UCSD-AML1 (cell line): ENCODE measurements around the gene APRT.
"Not testable (repeated sequence)": the region's sequence is repeated elsewhere in the genome, so short reads cannot be mapped to it uniquely, and the experiment has no call there.

Experiments used
- DNase-seq: peaks from one replicate; lab custom pipeline; 2025; ENCODE audit not compliant: unreplicated experiment; lab: John Stamatoyannopoulos, UW

APRT gene

DNA sequence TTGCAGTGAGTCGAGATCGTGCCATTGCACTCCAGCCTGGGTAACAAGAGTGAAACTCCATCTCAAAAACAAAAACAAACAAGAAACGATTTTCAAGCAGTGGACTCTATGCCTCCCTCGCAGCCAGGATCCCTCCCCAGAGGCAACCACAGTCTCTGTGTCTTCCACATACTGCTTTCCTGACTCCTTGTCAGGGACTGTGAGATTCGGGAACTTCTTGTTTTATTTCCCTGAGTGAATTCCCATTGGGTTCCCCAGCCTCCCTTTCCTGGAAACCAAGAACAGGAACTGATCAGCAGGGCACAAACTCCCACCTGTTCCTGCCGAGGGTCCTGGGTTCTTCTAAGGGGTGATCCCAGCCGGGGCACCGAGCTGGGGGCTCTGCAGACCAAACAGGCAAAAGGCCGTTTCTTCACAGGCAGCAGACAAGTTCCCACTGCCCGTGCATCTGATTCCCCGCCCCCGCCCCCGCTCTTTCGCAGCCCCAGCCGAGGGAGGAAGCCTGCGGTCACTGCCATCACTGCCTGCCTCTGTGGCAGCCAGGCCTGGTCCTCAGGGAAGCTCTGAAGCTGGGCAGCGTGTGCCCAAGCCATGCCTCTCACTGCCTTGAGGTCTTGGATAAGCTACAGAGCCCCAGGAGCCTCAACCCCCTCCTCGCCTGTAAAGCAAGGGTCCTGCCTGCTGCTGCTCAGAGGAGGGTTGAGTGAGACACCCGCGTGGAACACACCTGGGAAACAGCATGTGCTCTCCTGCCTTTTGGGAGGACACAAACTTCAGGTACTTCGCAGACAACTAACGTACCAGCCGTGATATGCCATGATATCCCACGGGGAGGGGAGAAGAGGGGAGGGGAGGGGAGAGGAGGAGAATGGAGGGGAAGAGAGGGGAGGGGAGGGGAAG, 21.2 kb downstream of the APRT start:
- peak; percentile 88 for DNase-seq

DNA sequence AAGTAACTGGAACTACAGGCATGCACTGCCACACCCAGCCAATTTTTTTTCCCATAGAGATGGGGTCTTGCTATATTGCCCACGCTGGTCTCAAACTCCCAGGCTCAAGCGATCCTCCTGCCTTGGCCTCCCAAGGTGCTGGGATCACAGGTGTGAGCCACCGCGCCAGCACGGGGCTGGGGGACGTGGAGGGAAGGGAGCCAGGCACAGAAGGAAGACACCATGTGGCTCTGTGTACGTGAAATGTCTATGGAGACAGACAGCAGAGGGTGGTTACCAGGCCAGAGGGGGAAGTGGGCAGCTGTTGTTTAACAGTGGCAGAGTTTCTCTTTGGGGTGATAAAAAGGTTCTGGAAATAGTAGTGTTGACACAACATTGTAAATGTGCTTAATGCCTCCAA, 22.1 kb downstream of the APRT start:
- peak; percentile 42 for DNase-seq

DNA sequence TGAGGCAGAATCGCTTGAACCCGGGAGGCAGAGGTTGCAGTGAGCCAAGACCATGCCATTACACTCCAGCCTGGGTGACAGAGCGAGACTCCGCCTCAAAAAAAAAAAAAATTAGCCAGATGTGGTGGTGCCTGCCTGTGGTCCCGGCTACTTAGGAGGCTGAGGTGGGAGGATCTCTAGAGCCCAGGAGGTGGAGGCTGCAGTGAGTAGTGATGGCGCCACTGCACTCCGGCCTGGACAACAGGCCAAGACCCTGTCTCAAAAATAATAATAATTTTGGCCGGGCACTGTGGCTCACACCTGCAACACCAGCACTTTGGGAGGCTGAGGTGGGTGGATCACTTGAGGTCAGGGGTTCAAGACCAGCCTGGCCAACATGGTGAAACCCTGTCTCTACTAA, 23.0 kb downstream of the APRT start:
- not testable (repeated sequence) for DNase-seq

DNA sequence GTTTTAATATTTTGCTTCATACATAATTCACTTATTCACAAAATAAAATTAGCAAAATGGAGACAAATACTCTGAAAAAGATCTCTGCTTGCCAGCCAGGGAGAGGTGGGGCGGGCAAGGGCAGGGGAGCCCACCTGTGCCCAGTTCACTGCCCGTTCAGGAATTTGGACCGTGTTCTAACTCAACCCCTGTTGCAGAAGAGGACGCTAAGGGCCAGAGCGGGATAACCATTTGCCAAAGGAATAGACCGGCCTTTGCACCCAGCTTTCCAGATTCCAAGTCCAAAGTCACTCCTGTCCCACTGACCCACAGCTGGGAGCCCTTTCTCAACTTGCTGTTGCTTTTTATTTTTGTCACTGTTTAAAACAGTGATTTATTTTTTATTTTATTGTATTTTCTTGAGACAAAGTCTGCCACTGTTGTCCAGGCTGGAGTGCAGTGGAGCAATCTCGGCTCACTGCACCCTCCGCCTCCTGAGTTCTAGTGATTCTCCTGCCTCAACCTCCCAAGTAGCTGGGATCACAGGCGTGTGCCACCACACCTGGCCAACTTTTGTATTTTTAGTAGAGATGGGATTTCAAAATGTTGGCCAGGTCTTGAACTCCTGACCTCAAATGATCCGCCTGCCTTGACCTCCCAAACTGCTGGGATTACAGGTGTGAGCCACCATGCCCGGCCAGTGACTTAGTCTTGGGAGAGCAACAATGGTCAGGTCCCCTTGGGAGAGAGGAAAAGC, 24.0 kb downstream of the APRT start:
- DNase-seq, result no peak

DNA sequence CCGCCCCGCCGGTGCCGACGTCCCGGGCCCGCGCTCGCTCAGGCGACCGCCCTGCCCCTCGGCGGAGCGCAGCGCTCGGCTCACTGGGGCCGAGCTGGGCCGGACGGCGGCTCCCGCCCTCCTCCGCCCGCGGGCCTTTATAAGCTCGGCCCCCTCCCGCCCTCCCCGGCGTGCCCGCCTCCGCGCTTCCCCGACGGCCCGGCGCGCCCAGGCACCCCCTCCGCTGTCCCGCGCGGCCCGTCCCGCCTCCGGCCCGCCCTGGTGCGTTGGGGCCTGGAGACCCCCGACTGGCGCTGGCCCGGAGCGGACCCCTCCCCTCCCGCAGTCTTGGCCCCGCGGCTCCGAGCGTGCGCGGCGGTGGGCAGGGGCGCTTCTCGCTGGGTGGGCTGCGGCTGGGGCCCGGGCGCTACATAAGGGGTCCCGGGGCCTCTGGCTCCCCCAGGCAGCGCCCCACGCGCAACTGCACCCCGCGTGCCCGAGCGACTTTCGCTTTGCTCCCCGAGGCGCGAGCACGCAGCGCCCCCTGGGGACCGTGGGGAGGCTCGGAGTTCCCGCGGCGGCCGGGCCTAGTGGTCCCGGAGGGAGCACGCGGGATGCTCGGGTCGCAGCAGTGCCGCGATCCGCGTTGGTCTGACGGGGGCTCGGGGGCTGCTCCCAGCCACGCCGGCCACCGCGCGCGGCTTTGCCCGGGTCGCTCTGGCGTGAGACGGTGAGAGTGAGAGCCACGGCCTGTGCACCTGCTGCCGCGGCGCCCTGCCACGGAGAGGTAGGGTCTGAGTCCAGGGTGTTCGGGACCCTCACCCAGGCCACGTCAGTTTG, 26.4 kb downstream of the APRT start, which contains the start of gene PIEZO1:
PIEZO1 (minus strand) TSS at position 115 of the 819 bp plus-strand sequence. CDS start 256 bp downstream, outside the sequence.
- peak; percentile 84 for DNase-seq

DNA sequence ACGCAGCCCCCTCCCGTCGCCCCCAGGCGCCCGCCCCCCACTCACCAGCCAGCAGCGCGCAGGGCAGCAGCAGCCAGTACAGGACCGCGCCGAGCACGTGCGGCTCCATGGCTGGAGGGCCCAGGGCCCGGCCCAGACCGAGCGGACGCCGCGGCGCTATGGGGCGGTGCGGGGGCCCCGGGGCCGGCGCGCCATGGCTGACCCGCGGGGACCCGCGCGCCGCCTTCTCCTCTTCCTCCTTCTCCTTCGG, 26.9 kb downstream of the APRT start:
- no peak for DNase-seq

DNA sequence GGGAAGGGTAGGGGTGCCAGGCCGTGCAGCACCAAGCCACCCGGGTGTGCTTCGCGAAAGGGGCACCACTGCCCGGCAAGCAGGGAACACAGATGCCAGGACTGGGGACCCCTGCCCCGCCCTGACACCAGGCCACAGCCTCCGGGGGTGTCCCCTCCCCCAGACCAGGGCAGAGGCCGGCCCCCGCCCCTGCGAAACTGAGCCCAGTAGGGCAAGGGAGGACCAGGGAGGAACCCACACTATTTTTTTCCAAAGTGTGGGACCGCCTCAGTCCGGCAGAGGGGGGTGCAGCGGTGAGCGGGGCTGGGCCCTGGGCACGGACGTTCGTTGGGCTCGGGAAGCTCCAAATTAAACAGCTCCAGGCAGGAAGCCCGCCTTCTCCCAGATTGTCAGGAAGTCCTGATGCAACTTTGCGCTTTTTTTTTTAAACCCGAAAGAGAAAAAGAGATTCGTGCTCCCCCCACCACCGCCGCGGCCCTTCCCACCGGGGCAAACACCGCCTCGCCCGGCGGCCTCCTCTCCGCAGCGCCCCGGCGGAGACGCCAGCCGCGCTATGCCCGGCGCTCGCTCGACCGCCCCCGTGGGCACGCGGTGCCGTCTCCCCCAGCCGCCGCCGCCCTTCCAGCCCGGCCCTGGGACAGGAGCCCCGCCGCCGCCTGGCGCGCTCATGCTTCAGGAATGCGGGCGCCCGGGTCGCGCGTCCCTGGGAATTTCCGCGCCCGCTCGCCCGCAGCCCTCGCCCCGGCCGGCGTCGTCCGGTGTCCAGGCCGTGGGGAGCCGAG, 27.5 kb downstream of the APRT start:
- DNase-seq, result peak; percentile 74

DNA sequence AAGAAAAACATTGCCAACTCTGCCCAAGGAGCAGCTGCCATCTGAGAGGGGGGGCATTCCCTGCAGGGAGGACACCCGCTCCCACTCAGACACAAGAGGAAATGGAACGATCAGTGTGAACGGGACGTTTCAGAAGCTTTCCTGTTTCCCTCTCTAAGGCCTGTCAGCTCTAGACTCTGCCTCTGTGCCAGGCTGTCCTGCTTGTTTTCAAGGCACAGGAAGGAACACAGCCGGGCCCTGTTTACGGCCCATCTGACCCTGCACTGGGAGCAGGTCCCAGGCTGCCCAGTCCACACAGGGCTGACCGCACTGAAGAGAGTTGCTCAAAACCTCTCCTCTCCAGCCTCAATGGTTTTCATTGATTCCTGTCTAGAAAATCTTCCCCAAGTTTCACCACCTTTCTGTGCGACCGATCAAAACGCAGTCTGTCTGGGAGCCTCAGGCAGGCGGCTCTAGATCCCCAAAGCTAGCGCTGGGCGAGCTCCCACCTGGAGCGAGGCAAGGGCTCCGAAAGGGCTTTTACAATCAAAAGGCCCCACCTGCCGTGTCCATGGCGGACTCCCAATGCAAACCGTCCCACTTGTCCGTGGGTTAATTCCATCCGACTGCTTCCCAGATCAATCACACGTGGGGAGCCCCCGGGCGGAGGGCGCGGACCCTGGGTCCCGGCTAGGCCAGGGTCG, 28.2 kb downstream of the APRT start:
- peak; percentile 45 for DNase-seq

DNA sequence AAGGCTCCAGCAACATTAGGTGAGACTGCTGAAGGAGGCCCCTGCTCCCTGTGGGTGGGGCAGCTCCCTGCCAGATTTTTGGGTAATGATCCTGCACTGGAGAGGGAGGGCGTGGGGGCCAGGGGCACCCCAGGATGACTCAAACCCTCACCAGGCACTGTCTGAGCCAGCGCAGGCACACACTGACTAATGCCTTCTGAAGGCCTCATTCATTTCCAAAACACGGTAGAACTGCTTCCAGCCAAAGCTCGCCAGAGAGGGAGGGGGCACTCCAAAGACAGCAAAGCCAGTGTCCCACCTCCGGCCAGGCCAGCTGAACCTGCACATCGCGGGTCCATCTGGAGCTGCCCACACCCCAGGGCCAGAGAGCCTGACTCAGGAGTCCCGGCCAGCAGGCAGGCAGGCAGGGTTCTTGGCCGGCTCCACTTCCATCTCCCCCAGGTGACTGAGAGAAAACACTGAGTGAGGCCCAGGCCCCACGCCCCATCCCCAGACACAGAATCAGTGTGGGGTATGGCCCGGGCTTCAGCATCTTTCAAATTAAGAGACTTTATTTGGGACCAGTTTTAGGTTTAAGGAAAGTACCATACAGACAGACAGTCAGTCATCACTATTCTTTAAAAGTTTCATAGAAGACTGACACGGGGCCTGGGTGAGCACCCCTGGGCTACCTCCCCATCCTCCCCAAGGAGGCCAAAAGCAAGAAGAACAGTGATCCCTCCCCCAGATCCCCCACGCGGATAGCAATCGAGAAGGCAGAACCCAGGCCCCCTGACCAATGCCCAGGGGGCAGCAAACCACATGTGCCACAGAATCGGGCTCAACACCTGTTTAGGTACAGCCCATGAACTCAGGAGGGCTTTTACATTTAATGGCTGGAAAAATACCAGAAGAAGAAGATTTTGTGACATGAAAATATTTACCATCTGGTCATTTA, 29.0 kb downstream of the APRT start:
- DNase-seq, result no peak

DNA sequence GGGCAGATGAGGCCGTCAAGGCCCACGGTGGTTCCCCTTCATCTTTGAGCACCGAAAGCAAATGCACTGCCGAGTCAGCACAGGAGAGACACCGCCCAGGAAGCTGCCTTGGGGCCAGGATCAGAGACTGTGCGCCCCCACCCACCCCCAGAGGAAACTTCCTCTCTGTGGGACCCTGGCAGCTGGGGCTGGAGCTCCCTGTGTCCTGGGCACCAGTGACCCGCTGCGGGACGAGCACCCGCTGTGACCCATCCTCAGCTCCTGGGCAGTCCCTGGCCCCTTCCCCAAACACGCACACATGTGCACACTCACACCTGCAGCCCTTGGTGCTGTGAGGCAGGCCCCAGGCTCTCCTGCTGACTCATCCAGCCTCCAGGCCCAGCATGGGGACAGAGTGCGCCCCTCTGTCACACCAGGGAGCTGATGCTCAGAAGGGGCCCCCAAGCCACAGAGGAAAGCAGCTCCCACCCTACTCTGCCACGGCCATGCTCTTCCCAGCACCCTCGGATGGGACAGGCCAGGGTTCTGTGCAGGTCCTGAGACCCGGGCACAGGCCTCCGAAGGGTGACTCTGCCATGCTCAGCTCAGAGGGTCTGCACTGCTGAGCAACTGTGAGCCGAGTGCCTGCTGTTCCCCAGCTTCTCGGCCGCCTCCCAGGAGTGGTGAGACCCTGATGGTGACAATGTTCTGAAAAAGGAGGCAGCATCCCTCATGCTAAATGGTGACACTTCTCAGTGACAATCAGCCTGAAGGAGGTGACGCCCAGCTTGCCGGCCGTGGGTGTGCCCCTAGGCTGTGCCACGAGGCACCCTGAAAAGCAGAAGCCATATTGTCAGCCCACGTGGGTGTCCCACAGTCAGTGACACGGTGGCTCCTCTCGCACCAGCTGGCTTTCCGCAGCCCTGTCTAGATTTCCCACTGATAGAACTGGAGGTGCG, 30.3 kb downstream of the APRT start:
- peak; percentile 52 for DNase-seq

DNA sequence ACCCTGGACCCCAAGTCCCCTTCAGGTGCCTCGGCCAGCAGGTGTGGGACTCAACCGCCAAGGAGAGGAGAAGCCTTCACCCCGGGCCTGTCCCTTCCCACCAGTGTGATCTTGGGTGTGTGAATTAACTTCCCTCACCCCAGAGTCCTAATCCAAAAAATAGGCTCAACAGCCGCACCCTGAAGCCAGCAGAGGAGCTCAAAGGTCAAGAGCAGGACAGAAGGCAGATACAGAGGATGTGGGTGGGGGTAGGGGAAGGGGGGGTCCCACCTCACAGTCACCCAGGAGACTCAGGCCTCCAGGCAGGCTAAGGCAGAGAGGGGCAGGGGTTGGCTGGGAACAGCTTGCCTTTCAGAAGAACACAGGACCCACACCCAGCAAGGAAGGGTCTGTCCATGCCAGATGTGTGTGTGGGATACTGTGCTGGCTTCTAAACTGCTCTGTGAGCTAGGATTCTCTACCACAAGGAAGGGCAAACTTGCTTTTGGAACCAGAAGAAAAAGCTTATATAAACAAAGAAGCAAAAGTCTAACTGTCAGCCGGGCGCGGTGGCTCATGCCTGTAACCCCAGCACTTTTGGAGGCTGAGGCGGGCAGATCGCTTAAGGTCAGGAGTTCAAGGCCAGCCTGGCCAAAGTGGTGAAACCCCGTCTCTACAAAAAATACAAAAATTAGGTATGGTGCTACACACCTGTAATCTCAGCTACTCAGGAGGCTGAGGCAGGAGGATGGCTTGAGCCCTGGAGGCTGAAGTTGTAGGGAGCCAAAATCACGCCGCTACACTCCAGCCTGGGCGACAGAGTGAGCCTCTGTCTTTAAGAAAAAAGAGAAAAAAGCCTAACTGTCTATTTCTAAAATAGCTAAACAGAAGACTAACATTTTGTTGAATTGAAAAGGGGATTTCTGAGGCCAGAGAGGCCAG, 31.3 kb downstream of the APRT start:
- no peak for DNase-seq

DNA sequence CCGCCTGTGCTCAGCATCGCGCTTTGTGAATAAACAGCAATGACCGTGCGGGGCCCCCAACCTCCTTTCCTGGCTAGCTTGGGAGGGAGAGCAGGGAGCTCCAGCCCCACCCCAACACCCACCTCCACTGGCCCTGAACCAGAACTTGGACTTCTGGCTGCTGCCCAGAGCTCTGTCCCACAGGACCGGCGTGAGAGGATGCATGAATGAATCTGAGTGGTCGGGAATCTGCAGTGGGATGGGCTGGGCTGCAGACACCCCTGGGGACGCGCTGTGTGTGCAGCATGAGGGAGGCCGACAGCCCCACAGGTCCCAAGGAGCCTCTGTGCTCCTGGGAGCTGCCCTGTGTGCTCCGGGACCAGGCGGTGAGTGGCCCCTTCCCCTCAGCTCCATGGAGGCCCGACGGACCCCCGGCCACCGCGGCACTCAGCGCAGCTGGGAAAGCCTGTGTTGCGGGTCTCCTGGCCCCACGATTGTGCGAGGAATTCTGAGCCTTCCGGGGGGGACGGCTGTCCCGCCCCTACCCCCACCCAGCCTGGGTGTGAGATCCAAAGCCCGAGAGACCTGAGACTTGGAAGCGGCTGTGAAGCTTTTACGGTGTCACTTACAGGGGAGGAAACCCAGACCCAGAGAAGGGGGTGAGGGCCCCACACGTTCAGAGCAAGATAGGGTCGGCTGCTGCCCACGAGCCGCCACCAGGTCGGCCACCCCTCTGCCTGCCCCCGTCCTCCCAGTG, 32.2 kb downstream of the APRT start:
- DNase-seq, result no peak

DNA sequence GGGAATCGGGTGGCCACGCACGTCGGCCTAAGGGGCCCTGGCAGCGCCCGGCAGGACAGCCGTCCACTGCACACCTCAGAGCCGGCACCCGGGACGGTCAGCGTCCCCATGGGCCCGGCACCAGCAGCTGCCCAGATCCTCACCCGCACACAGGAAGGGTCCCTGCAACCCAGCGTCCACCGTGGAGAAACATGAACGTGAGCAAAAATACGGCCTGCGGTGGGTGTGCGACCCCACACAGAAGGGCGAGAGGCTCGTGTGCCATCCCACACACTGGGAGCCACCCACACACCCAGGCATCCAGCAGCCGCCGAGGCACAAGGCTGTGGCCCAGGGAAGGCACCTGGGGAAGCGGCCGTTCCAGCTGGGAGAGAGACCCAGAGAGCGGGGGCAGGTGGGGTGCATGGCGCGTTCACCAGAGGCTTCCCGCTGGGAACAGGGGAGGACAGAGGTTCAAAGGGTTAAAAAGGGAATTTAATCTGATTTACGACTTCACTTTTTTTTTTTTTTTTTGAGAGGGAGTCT, 33.1 kb downstream of the APRT start:
- DNase-seq, result no peak

DNA sequence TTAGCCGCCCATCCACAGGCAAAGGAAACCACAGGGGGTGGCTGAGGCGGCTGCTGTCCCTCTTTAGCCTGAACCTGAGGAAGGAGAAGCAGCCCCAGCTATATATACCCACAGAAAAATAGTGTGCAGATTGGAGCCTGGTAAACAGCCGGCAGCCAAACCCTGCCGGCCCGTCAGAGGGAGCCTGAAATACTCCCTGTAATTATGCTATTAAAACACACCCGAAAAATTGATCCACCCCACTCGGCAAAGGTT, 33.5 kb downstream of the APRT start:
- no peak for DNase-seq

DNA sequence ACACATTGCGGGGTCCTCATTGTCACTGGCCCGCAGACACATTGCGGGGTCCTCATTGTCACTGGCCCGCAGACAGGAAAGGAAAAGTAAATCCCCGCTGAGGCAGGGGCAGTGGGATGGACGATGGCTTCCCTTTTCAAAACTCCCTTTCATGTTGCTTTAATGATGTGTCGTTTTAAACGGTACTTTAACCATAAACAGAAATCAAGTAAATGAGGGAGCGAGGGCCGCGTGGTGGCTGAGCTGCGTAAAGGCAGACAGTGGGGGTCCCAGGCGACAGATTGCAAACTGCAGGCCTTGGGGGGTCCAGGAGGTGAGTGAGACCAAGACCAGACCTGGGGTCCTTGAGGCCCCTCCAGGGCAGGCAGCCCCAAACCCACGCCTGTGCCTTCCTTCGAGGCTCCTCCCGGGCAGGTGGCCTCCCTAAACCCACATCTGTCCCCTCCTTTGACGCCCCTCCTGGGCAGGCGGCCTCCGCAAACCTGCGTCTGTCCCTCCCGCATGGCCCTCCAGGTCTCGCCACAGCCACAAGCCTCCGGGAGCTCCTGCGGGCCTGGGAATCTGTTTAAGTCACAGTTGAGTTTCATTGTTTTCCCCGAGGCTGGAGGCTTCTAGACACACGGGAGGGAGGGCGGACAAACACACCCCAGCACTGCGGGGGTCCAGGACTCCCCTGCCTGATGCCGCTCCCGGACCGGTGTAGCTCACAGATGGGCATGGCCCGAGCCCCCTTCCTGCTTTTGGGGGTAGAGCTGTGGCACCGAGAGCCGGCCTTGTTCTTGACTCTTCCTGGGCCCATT, 34.1 kb downstream of the APRT start:
- peak; percentile 39 for DNase-seq

DNA sequence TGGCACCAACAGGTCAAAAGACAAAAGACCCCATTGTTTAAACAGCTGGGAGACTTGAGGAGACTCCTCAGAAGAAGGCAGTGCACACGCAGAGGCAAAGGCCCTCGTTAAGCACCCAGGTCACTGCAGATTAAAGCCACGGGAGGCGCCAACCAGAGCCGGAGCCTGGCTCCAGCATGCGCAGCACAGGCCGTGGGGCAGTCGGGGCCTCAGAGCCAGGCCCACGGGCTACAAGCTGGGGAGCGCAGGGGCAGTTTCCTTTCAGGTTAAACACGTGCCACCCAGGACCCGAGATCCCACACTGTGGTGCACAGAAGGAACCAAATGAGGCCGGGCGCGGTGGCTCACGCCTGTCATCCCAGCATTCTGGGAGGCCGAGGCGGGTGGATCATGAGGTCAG, 35.9 kb downstream of the APRT start:
- DNase-seq, result no peak
